Neural cell (in vitro differentiated cells): Measurements from ENCODE around the gene H6PD. TPM values are rescaled to one million over a fixed set of nuclear protein-coding genes. Genes with fewer than 3 reads are reported as not detected.

Experiments used
- H2AFZ ChIP-seq: fragments of 200-600, 300-800 bp; sonication (generic), shearing (Covaris generic); 2 replicates; pipeline ENCODE4 v1.6.0; 2014; ENCODE audit warnings: low read depth, mild to moderate bottlenecking, antibody characterized with exemption, low read length, moderate library complexity
- H3F3A ChIP-seq: fragments of 200-600 bp; shearing (Covaris generic); 2 replicates; pipeline ENCODE4 v1.6.1; 2016; ENCODE audit warnings: mild to moderate bottlenecking, moderate library complexity, mixed read lengths, antibody characterized with exemption, low read length; ENCODE audit not compliant: insufficient read depth, poor library complexity, severe bottlenecking
- H3K27ac ChIP-seq: fragments of 200-600, 300-800 bp; sonication (generic), shearing (Covaris generic); 2 replicates; pipeline ENCODE4 v1.5.1; 2014; ENCODE audit warnings: mild to moderate bottlenecking, low read length, moderate library complexity
- H3K27me3 ChIP-seq: fragments of 300-800, 200-600 bp; sonication (generic), shearing (Covaris generic); 2 replicates; pipeline ENCODE4 v1.6.0; 2014; ENCODE audit warnings: mild to moderate bottlenecking, low read depth, low read length, moderate library complexity; ENCODE audit not compliant: insufficient read depth
- H3K36me3 ChIP-seq: fragments of 300-800, 200-600 bp; sonication (generic), shearing (Covaris generic); 2 replicates; pipeline ENCODE4 v1.5.1; 2014; ENCODE audit warnings: mild to moderate bottlenecking, antibody characterized with exemption, low read length, moderate library complexity; ENCODE audit not compliant: insufficient read depth
- H3K4me2 ChIP-seq: fragments of 300-800, 200-600 bp; sonication (generic), shearing (Covaris generic); 2 replicates; pipeline ENCODE4 v1.6.0; 2014; ENCODE audit warnings: mild to moderate bottlenecking, low read length
- H3K4me3 ChIP-seq: fragments of 300-800, 200-600 bp; sonication (generic), shearing (Covaris generic); 2 replicates; pipeline ENCODE4 v1.5.1; 2014; ENCODE audit warnings: mild to moderate bottlenecking, low read length, moderate library complexity
- H3K79me2 ChIP-seq: fragments of 200-600 bp; shearing (Covaris generic); replicated peaks from 2 replicates; pipeline ENCODE4 v1.6.0; 2014; ENCODE audit warnings: mild to moderate bottlenecking, low read length, moderate library complexity; ENCODE audit not compliant: insufficient read depth
- H3K9ac ChIP-seq: fragments of 300-800, 200-600 bp; sonication (generic), shearing (Covaris generic); 2 replicates; pipeline ENCODE4 v1.6.1; 2016; ENCODE audit warnings: mild to moderate bottlenecking, low read length, mixed read lengths
- H3K9me2 ChIP-seq: fragments of 200-600 bp; shearing (Covaris generic); 2 replicates; pipeline ENCODE4 v1.6.1; 2016; ENCODE audit warnings: mild to moderate bottlenecking, low read length, mixed read lengths; ENCODE audit not compliant: insufficient read depth
- H3K9me3 ChIP-seq: fragments of 200-600, 300-800 bp; sonication (generic), shearing (Covaris generic); 2 replicates; pipeline ENCODE4 v1.6.1; 2016; ENCODE audit warnings: mild to moderate bottlenecking, mixed run types, low read length, moderate library complexity, mixed read lengths
- H4K20me1 ChIP-seq: fragments of 200-600 bp; shearing (Covaris generic); 2 replicates; pipeline ENCODE4 v1.6.1; 2016; ENCODE audit warnings: mild to moderate bottlenecking, mixed run types; ENCODE audit not compliant: insufficient read depth
- EP300 ChIP-seq: fragments of 450-650 bp; conservative IDR thresholded peaks from 2 replicates; pipeline ENCODE4 v1.6.1; 2014; ENCODE audit warnings: antibody characterized with exemption, mild to moderate bottlenecking, moderate library complexity; ENCODE audit not compliant: poor library complexity, severe bottlenecking
- EZH2 ChIP-seq: fragments of 200-600, 300-800 bp; shearing (Covaris generic), sonication (generic); IDR thresholded peaks from 2 replicates; pipeline ENCODE4 v1.6.1; 2014; ENCODE audit warnings: antibody characterized with exemption, low read length, borderline replicate concordance, mild to moderate bottlenecking; ENCODE audit not compliant: insufficient read depth, poor library complexity, severe bottlenecking
- MXI1 ChIP-seq: fragments of 450-650 bp; conservative IDR thresholded peaks from 2 replicates; pipeline ENCODE4 v1.6.1; 2014; ENCODE audit warnings: antibody characterized with exemption, mild to moderate bottlenecking; ENCODE audit not compliant: poor library complexity, severe bottlenecking
- RAD21 ChIP-seq: fragments of 450-650 bp; conservative IDR thresholded peaks from 2 replicates; pipeline ENCODE4 v1.6.1; 2014; ENCODE audit warnings: antibody characterized with exemption, mild to moderate bottlenecking, moderate library complexity
- SMC3 ChIP-seq: fragments of 450-650 bp; conservative IDR thresholded peaks from 2 replicates; pipeline ENCODE4 v1.6.1; 2014; ENCODE audit warnings: antibody characterized with exemption, mild to moderate bottlenecking, moderate library complexity; ENCODE audit not compliant: poor library complexity
- TAF1 ChIP-seq: IDR thresholded peaks from 2 replicates; pipeline ENCODE4 v1.6.1; 2012; ENCODE audit warnings: low read depth
- polyA plus RNA-seq: library from polyadenylated mRNA; depleted of rRNA; stranded (reverse); fragments of >200 nt; gene quantifications from 2 replicates; pipeline ENCODE4 v1.2.3, GENCODE V29; 2014
- TF ChIP-seq, protein P1 (sequence below): IDR thresholded peaks from 2 replicates; pipeline ENCODE4 v1.6.1; 2012; ENCODE audit warnings: borderline replicate concordance
- TF ChIP-seq, protein P2 (sequence below): fragments of 450-650 bp; IDR thresholded peaks from 2 replicates; pipeline ENCODE4 v1.5.1; 2014; ENCODE audit warnings: antibody characterized with exemption, mild to moderate bottlenecking, moderate library complexity; ENCODE audit not compliant: poor library complexity, severe bottlenecking

H6PD gene
- polyA plus RNA-seq, 1 donor from 2014 or later = 4.6 TPM

DNA sequence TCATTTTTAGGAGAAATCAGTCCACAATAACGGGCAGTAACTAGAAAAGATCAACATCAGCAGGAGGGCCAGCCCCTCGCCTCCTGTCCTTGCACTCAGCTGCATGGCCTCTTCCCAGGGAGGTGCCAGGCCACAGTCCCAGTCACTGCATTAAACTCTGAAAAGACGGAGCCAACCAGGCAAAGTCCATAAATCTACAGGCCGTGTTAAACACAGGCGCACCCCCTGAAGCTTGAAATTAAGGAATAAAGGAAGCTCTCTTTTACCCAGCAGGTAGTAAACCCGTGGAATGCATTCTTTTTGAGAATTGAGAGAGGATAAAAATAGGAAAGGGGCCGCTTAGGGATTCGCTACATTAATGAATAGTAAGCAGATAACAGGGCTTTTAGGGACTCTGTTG is 18.4 kb downstream of the H6PD start:
- Histone ChIP-seq H2AFZ (peak overlapping the region; percentile 9), H3K4me2 (peak overlapping the region; percentile 48), H3F3A (peaks cover 4% of the 10 kb centered on the region), H3K27me3 (no peaks in the 10 kb centered on the region), H3K27ac (peak overlapping the region; percentile 44), H3K9ac (peak overlapping the region; percentile 42), H4K20me1 (no peaks in the 10 kb centered on the region), H3K9me3 (no peaks in the 10 kb centered on the region), H3K79me2 (no peaks in the 10 kb centered on the region), H3K9me2 (no peaks in the 10 kb centered on the region), H3K36me3 (no peaks in the 10 kb centered on the region), H3K4me3 (peak overlapping the region; percentile 41)
- TF ChIP-seq MXI1 = peak; percentile 6
- TF ChIP-seq RAD21 = no peak
- no peak for TF ChIP-seq EP300

DNA sequence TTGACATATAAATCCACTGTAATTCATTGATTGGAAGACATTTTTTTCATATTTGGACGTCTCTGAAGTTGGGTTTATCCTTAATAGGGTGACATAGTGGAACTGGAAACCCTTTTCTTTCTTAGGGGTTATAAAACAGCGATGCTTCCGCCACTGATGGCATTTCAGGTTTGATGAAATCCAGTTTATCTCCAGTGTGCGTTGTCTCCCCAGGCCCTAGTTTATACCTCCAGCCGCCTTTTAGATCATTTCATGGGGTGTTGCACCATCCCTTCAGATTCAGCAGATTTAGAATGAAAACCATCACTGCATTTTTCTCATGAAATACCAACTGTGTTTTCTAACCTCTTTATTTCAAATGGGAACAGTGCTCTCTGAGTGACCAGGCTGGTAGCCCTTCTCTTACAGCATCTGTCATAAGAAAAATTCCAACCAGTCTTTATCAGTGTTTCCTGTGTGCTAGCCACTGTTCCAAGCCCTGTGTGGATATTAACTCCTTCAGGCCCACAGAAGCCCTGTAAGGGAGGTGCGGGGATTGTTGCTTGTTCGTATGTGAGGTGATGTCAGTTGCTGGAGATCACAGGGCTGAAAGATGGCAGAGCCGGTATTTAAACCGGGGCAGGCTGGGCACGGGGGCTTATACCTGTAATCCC is 19.0 kb downstream of the H6PD start:
- Histone ChIP-seq H3K4me3 (peak overlapping the region; percentile 41), H4K20me1 (no peaks in the 10 kb centered on the region), H3K27me3 (no peaks in the 10 kb centered on the region), H3K9me3 (no peaks in the 10 kb centered on the region), H3K27ac (peak overlapping the region; percentile 44), H2AFZ (peak overlapping the region; percentile 9), H3K9ac (peak overlapping the region; percentile 42), H3F3A (peaks cover 4% of the 10 kb centered on the region), H3K9me2 (no peaks in the 10 kb centered on the region), H3K36me3 (no peaks in the 10 kb centered on the region), H3K79me2 (no peaks in the 10 kb centered on the region), H3K4me2 (peak overlapping the region; percentile 48)
- TF ChIP-seq SMC3 (no peak), RAD21 (no peak), EZH2 (no peak), TAF1 (peak; percentile 42)
- TF ChIP-seq, protein P1, sequence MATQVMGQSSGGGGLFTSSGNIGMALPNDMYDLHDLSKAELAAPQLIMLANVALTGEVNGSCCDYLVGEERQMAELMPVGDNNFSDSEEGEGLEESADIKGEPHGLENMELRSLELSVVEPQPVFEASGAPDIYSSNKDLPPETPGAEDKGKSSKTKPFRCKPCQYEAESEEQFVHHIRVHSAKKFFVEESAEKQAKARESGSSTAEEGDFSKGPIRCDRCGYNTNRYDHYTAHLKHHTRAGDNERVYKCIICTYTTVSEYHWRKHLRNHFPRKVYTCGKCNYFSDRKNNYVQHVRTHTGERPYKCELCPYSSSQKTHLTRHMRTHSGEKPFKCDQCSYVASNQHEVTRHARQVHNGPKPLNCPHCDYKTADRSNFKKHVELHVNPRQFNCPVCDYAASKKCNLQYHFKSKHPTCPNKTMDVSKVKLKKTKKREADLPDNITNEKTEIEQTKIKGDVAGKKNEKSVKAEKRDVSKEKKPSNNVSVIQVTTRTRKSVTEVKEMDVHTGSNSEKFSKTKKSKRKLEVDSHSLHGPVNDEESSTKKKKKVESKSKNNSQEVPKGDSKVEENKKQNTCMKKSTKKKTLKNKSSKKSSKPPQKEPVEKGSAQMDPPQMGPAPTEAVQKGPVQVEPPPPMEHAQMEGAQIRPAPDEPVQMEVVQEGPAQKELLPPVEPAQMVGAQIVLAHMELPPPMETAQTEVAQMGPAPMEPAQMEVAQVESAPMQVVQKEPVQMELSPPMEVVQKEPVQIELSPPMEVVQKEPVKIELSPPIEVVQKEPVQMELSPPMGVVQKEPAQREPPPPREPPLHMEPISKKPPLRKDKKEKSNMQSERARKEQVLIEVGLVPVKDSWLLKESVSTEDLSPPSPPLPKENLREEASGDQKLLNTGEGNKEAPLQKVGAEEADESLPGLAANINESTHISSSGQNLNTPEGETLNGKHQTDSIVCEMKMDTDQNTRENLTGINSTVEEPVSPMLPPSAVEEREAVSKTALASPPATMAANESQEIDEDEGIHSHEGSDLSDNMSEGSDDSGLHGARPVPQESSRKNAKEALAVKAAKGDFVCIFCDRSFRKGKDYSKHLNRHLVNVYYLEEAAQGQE = peak; percentile 35

DNA sequence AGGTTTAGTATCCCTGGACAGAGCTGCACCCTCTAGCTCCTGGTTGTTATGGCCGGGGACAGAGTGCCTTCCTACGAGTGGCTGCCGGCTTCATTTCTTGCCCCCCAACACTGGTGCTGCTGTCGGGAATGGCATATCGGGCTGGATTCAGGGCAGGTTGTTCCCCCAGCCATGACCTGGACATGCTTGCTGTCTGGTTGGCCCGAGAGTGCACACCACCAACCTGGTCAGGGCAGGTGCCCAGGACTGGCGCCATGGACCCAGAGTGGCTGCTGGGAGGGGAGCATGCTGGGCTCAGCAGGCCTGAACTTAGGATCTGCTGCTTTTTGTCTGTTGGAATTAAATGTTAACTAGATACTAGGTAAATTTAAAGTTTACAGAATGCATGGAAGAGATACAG is 21.8 kb downstream of the H6PD start:
- Histone ChIP-seq H3K9ac (no peak overlapping the region), H2AFZ (no peak overlapping the region), H3K27ac (no peak overlapping the region), H3K36me3 (no peaks in the 10 kb centered on the region), H3K4me3 (no peak overlapping the region), H3F3A (peaks cover 4% of the 10 kb centered on the region), H3K9me2 (no peaks in the 10 kb centered on the region), H3K79me2 (no peaks in the 10 kb centered on the region), H4K20me1 (no peaks in the 10 kb centered on the region), H3K9me3 (no peaks in the 10 kb centered on the region), H3K27me3 (no peaks in the 10 kb centered on the region), H3K4me2 (no peak overlapping the region)
- TF ChIP-seq, protein P1 = no peak
- no peak for TF ChIP-seq RAD21
- no peak for TF ChIP-seq EP300
- TF ChIP-seq TAF1 = no peak
- TF ChIP-seq MXI1 = no peak
- no peak for TF ChIP-seq EZH2
- TF ChIP-seq, protein P2, sequence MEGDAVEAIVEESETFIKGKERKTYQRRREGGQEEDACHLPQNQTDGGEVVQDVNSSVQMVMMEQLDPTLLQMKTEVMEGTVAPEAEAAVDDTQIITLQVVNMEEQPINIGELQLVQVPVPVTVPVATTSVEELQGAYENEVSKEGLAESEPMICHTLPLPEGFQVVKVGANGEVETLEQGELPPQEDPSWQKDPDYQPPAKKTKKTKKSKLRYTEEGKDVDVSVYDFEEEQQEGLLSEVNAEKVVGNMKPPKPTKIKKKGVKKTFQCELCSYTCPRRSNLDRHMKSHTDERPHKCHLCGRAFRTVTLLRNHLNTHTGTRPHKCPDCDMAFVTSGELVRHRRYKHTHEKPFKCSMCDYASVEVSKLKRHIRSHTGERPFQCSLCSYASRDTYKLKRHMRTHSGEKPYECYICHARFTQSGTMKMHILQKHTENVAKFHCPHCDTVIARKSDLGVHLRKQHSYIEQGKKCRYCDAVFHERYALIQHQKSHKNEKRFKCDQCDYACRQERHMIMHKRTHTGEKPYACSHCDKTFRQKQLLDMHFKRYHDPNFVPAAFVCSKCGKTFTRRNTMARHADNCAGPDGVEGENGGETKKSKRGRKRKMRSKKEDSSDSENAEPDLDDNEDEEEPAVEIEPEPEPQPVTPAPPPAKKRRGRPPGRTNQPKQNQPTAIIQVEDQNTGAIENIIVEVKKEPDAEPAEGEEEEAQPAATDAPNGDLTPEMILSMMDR = no peak
